IMR-90 (cell line): ENCODE results near the gene LAPTM5. TPM values are rescaled to one million over a fixed set of nuclear protein-coding genes. Genes with fewer than 3 reads are reported as not detected.

Experiments used
- ATAC-seq: fragments of 200-7000 bp; cut with Tn5 transposase; 2 replicates; pipeline ENCODE4 v1.9.1; 2020; ENCODE audit warnings: low read depth, mild to moderate bottlenecking, moderate library complexity
- BruUV-seq: library from RNA; stranded (reverse); fragments of 400-500 nt; replicated peaks from 2 replicates; lab custom pipeline; 2021; lab: Mats Ljungman, UMichigan
- CTCF ChIA-PET: fragments of 300-600 bp; formaldehyde crosslinking; extraction: SDS; loops from one replicate; lab custom pipeline; 2021; ENCODE audit warnings: antibody characterized with exemption; lab: Yijun Ruan, JAX
- POLR2A ChIA-PET: fragments of 300-600 bp; sonication (Branson Sonifier 250); formaldehyde crosslinking; loops from one replicate; lab custom pipeline; 2022; ENCODE audit warnings: antibody characterized with exemption; ENCODE audit not compliant: unreplicated experiment; lab: Charles Lee
- DNase-seq: peaks from one replicate; pipeline ENCODE4 v3.0.0; 2013
- H2AFZ ChIP-seq: replicated peaks from 2 replicates; pipeline ENCODE3; 2013; ENCODE audit warnings: low read length, mild to moderate bottlenecking; ENCODE audit not compliant: poor library complexity
- H2AK5ac ChIP-seq: 2 replicates; pipeline ENCODE4 v1.6.1; 2013; ENCODE audit warnings: low read depth, low read length, inconsistent platforms
- H2AK9ac ChIP-seq: replicated peaks from 2 replicates; pipeline ENCODE3; 2013; ENCODE audit warnings: mild to moderate bottlenecking, low read depth, low read length, moderate library complexity; ENCODE audit not compliant: poor library complexity
- H2BK120ac ChIP-seq: 2 replicates; pipeline ENCODE4 v1.6.1; 2013; ENCODE audit warnings: low read depth, low read length, inconsistent platforms
- H2BK15ac ChIP-seq: 3 replicates; pipeline ENCODE4 v1.6.1; 2013; ENCODE audit warnings: low read depth, low read length, inconsistent platforms
- H2BK20ac ChIP-seq: 2 replicates; pipeline ENCODE4 v1.6.1; 2013; ENCODE audit warnings: low read depth, mild to moderate bottlenecking, inconsistent platforms, low read length, moderate library complexity
- H2BK5ac ChIP-seq: 2 replicates; pipeline ENCODE4 v1.6.1; 2013; ENCODE audit warnings: mild to moderate bottlenecking, low read depth, low read length, inconsistent platforms; ENCODE audit not compliant: poor library complexity, severe bottlenecking
- H3K14ac ChIP-seq: replicated peaks from 2 replicates; pipeline ENCODE4 v1.6.1; 2013; ENCODE audit warnings: low read depth, low read length, inconsistent platforms
- H3K18ac ChIP-seq: 2 replicates; pipeline ENCODE4 v1.6.1; 2013; ENCODE audit warnings: low read depth, low read length, control low read depth
- H3K23ac ChIP-seq: 2 replicates; pipeline ENCODE4 v1.6.1; 2013; ENCODE audit warnings: low read depth, low read length, inconsistent platforms
- H3K27ac ChIP-seq: 2 replicates; pipeline ENCODE4 v1.5.1; 2013; ENCODE audit warnings: mild to moderate bottlenecking, control low read depth, low read length; ENCODE audit not compliant: insufficient read depth
- H3K27me3 ChIP-seq: 2 replicates; pipeline ENCODE4 v1.6.1; 2013; ENCODE audit warnings: low read length; ENCODE audit not compliant: control insufficient read depth, insufficient read depth
- H3K36me3 ChIP-seq: 2 replicates; pipeline ENCODE4 v1.6.1; 2013; ENCODE audit warnings: low read length, mixed read lengths; ENCODE audit not compliant: control insufficient read depth, insufficient read depth
- H3K4ac ChIP-seq: 2 replicates; pipeline ENCODE4 v1.6.1; 2013; ENCODE audit warnings: low read depth, low read length, inconsistent platforms
- H3K4me1 ChIP-seq: 2 replicates; pipeline ENCODE4 v1.6.1; 2013; ENCODE audit warnings: low read length, mixed read lengths; ENCODE audit not compliant: control insufficient read depth, insufficient read depth
- H3K4me2 ChIP-seq: 2 replicates; pipeline ENCODE4 v1.6.1; 2013; ENCODE audit warnings: low read depth, mild to moderate bottlenecking, control low read depth, low read length, moderate library complexity
- H3K4me3 ChIP-seq: 2 replicates; pipeline ENCODE4 v1.5.1; 2013; ENCODE audit warnings: low read depth, mild to moderate bottlenecking, control low read depth, low read length, moderate library complexity; ENCODE audit not compliant: insufficient read depth
- H3K56ac ChIP-seq: 2 replicates; pipeline ENCODE4 v1.6.1; 2013; ENCODE audit warnings: low read length, inconsistent platforms; ENCODE audit not compliant: insufficient read depth; ENCODE audit errors: extremely low read depth
- H3K79me1 ChIP-seq, 2 experiments: 2 replicates each; pipeline ENCODE4 v1.6.1; 2013; ENCODE audit warnings: low read length in 2 of 2, inconsistent platforms in 1 of 2, low read depth in 1 of 2
- H3K9ac ChIP-seq: 2 replicates; pipeline ENCODE4 v1.6.1; 2013; ENCODE audit warnings: low read depth, low read length, control low read depth
- H3K9me1 ChIP-seq: 2 replicates; pipeline ENCODE4 v1.6.1; 2013; ENCODE audit warnings: low read length, inconsistent platforms; ENCODE audit not compliant: insufficient read depth
- H3K9me3 ChIP-seq: 2 replicates; pipeline ENCODE4 v1.6.1; 2013; ENCODE audit warnings: low read length; ENCODE audit not compliant: control insufficient read depth, insufficient read depth
- H4K20me1 ChIP-seq: 2 replicates; pipeline ENCODE4 v1.6.1; 2013; ENCODE audit warnings: low read length, inconsistent platforms; ENCODE audit not compliant: insufficient read depth
- H4K5ac ChIP-seq: 2 replicates; pipeline ENCODE4 v1.6.1; 2013; ENCODE audit warnings: mild to moderate bottlenecking, low read depth, low read length, control low read depth
- H4K8ac ChIP-seq, 2 experiments: 2 replicates each; pipeline ENCODE4 v1.6.1; 2013; ENCODE audit warnings: low read depth in 2 of 2, low read length in 2 of 2, control low read depth in 1 of 2, inconsistent platforms in 1 of 2
- H4K91ac ChIP-seq: 2 replicates; pipeline ENCODE4 v1.6.1; 2013; ENCODE audit warnings: low read depth, low read length, inconsistent platforms; ENCODE audit not compliant: insufficient read depth
- CEBPB ChIP-seq: IDR thresholded peaks from 2 replicates; pipeline ENCODE4 v1.6.1; 2012; ENCODE audit warnings: low read depth, low read length, improper control_type of control experiment
- WGBS, 2 experiments: methylation state at CpG; one replicate each; pipeline versions ENCODE4 v1.1.5 to v1.1.7; 2013; ENCODE audit warnings: missing lambda C conversion rate in 2 of 2; ENCODE audit not compliant: insufficient read length in 1 of 2; ENCODE audit errors: extremely low coverage in 2 of 2; 5-methylcytosine and 5-hydroxymethylcytosine counted together
- dilution Hi-C: fragments of 300-500 bp; cut with HindIII; formaldehyde crosslinking; loops from one replicate; pipeline ENCODE4 v1.14.3; 2018; ENCODE audit warnings: low sequenced_read_pairs; ENCODE audit not compliant: unreplicated experiment
- in situ Hi-C: fragments of 300-500 bp; cut with MboI; formaldehyde crosslinking; loops from 3 replicates; pipeline ENCODE4 v1.14.3; 2019; ENCODE audit warnings: low sequenced_read_pairs, inconsistent platforms, mixed read lengths
- intact Hi-C: fragments of 100-400 bp; cut with micrococcal nuclease; formaldehyde crosslinking; loops from 2 replicates; pipeline ENCODE4 v1.10.0; 2022
- polyA plus RNA-seq, 3 experiments: library from polyadenylated mRNA; depleted of rRNA; stranded (reverse); fragments of >200 nt; gene quantifications; 2 replicates each; pipeline ENCODE4 v1.2.3, GENCODE V29; 2012; ENCODE audit warnings: low replicate concordance in 1 of 3
- total RNA-seq: library from RNA; depleted of rRNA; stranded (reverse); fragments of >200 nt; gene quantifications from 2 replicates; pipeline ENCODE4 v1.2.3, GENCODE V29; 2012

Gene LAPTM5
- total and polyA plus RNA-seq, 2 of the 4 experiments (the other 2 are of a cell fraction), result 0.09 TPM; not detected in 1

DNA sequence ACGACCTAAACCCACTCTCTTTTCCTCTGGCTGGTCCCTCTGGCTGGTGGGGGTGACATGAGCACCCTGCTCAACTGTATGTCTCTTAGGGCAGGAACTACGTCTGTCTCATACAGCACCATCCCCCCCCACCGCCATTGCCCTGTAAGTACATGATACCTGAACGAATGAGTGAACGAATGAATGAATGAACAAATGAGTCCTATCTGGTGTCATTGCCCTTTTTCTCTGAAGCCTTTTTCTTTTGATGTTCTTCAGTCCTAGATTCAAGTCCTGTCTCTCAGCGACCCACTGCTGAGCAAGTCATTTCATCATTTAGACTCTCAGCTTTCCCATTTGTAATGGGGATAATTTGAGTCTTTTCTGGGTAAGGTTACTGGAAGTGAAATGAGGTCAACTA is 45.0 kb downstream of the LAPTM5 start:
- Histone ChIP-seq H3K4ac (no peak overlapping the region), H2AK9ac (no peak overlapping the region), H3K27ac (no peak overlapping the region), H3K4me2 (no peak overlapping the region), H2BK120ac (no peak overlapping the region), H3K9me1 (no peaks in the 10 kb centered on the region), H4K20me1 (no peaks in the 10 kb centered on the region), H3K4me3 (no peak overlapping the region), H3K18ac (no peak overlapping the region), H3K4me1 (no peaks in the 10 kb centered on the region), H4K8ac (no peak overlapping the region), H3K36me3 (no peaks in the 10 kb centered on the region), H3K27me3 (peaks cover 33% of the 10 kb centered on the region), H3K9me3 (no peaks in the 10 kb centered on the region; the same call in 1 of the 2 replicates), H3K56ac (no peak overlapping the region), H3K23ac (no peak overlapping the region), H4K91ac (no peak overlapping the region), H3K9ac (no peak overlapping the region), H4K5ac (no peak overlapping the region), H3K14ac (no peak overlapping the region), H2BK20ac (no peak overlapping the region), H2AFZ (no peak overlapping the region), H2BK5ac (no peak overlapping the region), H2BK15ac (no peak overlapping the region), H3K79me1 (no peaks in the 10 kb centered on the region), H2AK5ac (no peak overlapping the region)
- DNase-seq (no peak), ATAC-seq (no peak)
- dilution Hi-C loops (no loop called here), intact Hi-C loops (no loop called here), in situ Hi-C loops (loop anchor here (10.0 kb wide), 1 partner anchor 1478 kb away; the partner anchor contains the start of genes MECR and PTPRU)
- CTCF ChIA-PET, result no interaction called here
- 100% methylated on average over 1 of the region's 6 CpGs; no CpG with 5 or more reads in 1 of the 2 experiments for WGBS, 2 experiments
- POLR2A ChIA-PET, result no interaction called here
- TF ChIP-seq CEBPB, result no peak
- no TSS peak for BruUV-seq
